SK-N-SH treated with all-trans-retinoic acid at 6 μM for 48 hours (cell line): Measurements from ENCODE around the gene GZMM.

Experiments
- ATAC-seq: fragments of 200-7000 bp; cut with Tn5 transposase; 3 replicates; pipeline ENCODE4 v1.9.1; 2020; ENCODE audit warnings: mild to moderate bottlenecking, moderate library complexity
- ARNTL ChIP-seq: fragments of 450-650 bp; formaldehyde crosslinking; IDR thresholded peaks from 2 replicates; pipeline ENCODE4 v1.5.0; 2020; ENCODE audit warnings: low read depth, mild to moderate bottlenecking, moderate library complexity, borderline replicate concordance
- BACH2 ChIP-seq: fragments of 250-450 bp; sonication (Bioruptor Pico); IDR thresholded peaks from 2 replicates; pipeline ENCODE4 v1.9.0; 2021; ENCODE audit warnings: mild to moderate bottlenecking, borderline replicate concordance
- CSDC2 ChIP-seq: fragments of 250-450 bp; sonication (Bioruptor Pico); IDR thresholded peaks from 2 replicates; pipeline ENCODE4 v1.5.0; 2020; ENCODE audit warnings: mild to moderate bottlenecking, moderate library complexity
- GLIS3 ChIP-seq: fragments of 250-450 bp; sonication (Bioruptor Pico); IDR thresholded peaks from 2 replicates; pipeline ENCODE4 v1.5.0; 2020; ENCODE audit warnings: mild to moderate bottlenecking, moderate library complexity
- ISL1 ChIP-seq: fragments of 250-450 bp; sonication (Bioruptor Pico); IDR thresholded peaks from 2 replicates; pipeline ENCODE4 v2.1.2; 2022; ENCODE audit warnings: mild to moderate bottlenecking, moderate library complexity
- PPARA ChIP-seq: fragments of 250-450 bp; sonication (Bioruptor Pico); IDR thresholded peaks from 2 replicates; pipeline ENCODE4 v1.5.0; 2020; ENCODE audit warnings: mild to moderate bottlenecking, borderline replicate concordance
- RARB ChIP-seq: fragments of 250-450 bp; sonication (Bioruptor Pico); IDR thresholded peaks from 2 replicates; pipeline ENCODE4 v1.8.0; 2021; ENCODE audit warnings: mild to moderate bottlenecking, moderate library complexity
- SNAI2 ChIP-seq: fragments of 250-450 bp; sonication (Bioruptor Pico); IDR thresholded peaks from 2 replicates; pipeline ENCODE4 v1.5.0; 2020; ENCODE audit warnings: mild to moderate bottlenecking, moderate library complexity
- TCF4 ChIP-seq: fragments of 250-450 bp; sonication (Bioruptor Pico); IDR thresholded peaks from 2 replicates; pipeline ENCODE4 v1.8.0; 2021; ENCODE audit warnings: mild to moderate bottlenecking, moderate library complexity, borderline replicate concordance
- TOX ChIP-seq: fragments of 250-450 bp; sonication (Bioruptor Pico); IDR thresholded peaks from 2 replicates; pipeline ENCODE4 v1.8.0; 2021; ENCODE audit warnings: mild to moderate bottlenecking, moderate library complexity, borderline replicate concordance
- ZC3H10 ChIP-seq: fragments of 250-450 bp; sonication (Bioruptor Pico); IDR thresholded peaks from 2 replicates; pipeline ENCODE4 v1.5.1; 2021; ENCODE audit warnings: mild to moderate bottlenecking, moderate library complexity
- ZFP3 ChIP-seq: fragments of 250-450 bp; sonication (Bioruptor Pico); IDR thresholded peaks from 2 replicates; pipeline ENCODE4 v1.5.0; 2020; ENCODE audit warnings: mild to moderate bottlenecking, moderate library complexity
- ZNF70 ChIP-seq: fragments of 450-650 bp; formaldehyde crosslinking; IDR thresholded peaks from 2 replicates; pipeline ENCODE4 v1.5.0; 2020; ENCODE audit warnings: mild to moderate bottlenecking, moderate library complexity
- TF ChIP-seq, protein P1 (sequence below): fragments of 250-450 bp; sonication (Bioruptor Pico); IDR thresholded peaks from 2 replicates; pipeline ENCODE4 v1.8.0; 2021; ENCODE audit warnings: low read depth, mild to moderate bottlenecking, moderate library complexity, borderline replicate concordance
- TF ChIP-seq, protein P2 (sequence below): fragments of 250-450 bp; sonication (Bioruptor Pico); IDR thresholded peaks from 2 replicates; pipeline ENCODE4 v1.5.1; 2020; ENCODE audit warnings: low read depth, mild to moderate bottlenecking, moderate library complexity
- TF ChIP-seq, protein P3 (sequence below): fragments of 250-450 bp; sonication (Bioruptor Pico); IDR thresholded peaks from 2 replicates; pipeline ENCODE4 v1.5.0; 2020; ENCODE audit warnings: mild to moderate bottlenecking, moderate library complexity
- TF ChIP-seq, protein P4 (sequence below): fragments of 250-450 bp; sonication (Bioruptor Pico); IDR thresholded peaks from 2 replicates; pipeline ENCODE4 v1.8.0; 2020; ENCODE audit warnings: mild to moderate bottlenecking, moderate library complexity, borderline replicate concordance

The GZMM gene

DNA sequence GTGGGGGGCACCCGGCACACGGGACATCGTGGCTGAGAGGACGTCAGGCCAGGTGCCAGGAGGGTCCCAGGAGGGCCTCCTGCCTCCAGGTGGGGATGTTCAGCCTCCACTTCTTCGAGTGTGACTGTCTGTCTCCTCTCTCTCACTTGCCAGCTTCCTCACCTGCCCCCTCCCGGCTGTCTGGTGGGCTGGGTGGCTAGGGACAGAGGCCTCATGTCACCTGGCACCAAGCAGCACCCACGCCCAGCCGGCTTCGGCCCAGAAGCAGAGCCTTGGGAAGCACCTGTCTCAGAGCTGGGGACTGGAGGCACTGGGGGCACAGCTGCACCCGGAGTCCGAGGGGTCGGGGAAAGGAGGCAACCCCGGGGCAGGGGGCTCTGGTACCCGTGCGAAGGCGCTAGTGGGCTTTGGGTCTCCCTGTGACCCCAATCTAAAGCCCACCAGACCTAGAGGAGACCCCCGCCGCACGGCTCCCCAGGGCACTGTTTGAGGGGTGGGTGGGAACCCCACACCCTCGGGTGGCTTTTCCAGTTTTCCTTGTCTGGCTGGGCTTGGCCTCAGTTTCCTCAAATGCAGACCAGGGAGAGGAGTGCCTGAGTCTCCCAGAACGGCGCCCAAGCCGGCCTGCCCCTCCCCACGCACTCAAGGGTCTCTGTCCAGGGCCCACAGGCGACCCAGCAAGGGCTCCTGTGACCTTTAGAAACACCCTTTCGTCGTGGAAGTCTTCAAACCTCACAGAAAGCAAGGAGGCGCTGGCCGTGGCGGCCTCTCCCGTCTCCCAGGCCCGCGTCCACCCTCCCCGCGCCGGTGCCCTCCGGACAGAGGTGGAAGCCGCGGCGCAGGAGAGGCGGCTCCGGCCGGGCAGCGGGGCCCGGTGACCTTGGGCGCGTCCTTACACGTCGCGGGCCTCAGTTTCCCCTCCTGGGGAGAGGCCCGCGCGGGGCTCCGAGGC is 45.2 kb downstream of the GZMM start:
- TF ChIP-seq, protein P1, sequence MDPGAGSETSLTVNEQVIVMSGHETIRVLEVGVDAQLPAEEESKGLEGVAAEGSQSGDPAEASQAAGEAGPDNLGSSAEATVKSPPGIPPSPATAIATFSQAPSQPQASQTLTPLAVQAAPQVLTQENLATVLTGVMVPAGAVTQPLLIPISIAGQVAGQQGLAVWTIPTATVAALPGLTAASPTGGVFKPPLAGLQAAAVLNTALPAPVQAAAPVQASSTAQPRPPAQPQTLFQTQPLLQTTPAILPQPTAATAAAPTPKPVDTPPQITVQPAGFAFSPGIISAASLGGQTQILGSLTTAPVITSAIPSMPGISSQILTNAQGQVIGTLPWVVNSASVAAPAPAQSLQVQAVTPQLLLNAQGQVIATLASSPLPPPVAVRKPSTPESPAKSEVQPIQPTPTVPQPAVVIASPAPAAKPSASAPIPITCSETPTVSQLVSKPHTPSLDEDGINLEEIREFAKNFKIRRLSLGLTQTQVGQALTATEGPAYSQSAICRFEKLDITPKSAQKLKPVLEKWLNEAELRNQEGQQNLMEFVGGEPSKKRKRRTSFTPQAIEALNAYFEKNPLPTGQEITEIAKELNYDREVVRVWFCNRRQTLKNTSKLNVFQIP (CRISPR knock-in tag): no peak
- TF ChIP-seq ZFP3 (CRISPR knock-in tag): no peak
- TF ChIP-seq, protein P2, sequence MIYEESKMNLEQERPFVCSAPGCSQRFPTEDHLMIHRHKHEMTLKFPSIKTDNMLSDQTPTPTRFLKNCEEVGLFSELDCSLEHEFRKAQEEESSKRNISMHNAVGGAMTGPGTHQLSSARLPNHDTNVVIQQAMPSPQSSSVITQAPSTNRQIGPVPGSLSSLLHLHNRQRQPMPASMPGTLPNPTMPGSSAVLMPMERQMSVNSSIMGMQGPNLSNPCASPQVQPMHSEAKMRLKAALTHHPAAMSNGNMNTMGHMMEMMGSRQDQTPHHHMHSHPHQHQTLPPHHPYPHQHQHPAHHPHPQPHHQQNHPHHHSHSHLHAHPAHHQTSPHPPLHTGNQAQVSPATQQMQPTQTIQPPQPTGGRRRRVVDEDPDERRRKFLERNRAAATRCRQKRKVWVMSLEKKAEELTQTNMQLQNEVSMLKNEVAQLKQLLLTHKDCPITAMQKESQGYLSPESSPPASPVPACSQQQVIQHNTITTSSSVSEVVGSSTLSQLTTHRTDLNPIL: no peak
- no peak for TF ChIP-seq CSDC2
- TF ChIP-seq ZC3H10: no peak
- no peak for TF ChIP-seq ZNF70 (CRISPR knock-in tag)
- TF ChIP-seq, protein P3, sequence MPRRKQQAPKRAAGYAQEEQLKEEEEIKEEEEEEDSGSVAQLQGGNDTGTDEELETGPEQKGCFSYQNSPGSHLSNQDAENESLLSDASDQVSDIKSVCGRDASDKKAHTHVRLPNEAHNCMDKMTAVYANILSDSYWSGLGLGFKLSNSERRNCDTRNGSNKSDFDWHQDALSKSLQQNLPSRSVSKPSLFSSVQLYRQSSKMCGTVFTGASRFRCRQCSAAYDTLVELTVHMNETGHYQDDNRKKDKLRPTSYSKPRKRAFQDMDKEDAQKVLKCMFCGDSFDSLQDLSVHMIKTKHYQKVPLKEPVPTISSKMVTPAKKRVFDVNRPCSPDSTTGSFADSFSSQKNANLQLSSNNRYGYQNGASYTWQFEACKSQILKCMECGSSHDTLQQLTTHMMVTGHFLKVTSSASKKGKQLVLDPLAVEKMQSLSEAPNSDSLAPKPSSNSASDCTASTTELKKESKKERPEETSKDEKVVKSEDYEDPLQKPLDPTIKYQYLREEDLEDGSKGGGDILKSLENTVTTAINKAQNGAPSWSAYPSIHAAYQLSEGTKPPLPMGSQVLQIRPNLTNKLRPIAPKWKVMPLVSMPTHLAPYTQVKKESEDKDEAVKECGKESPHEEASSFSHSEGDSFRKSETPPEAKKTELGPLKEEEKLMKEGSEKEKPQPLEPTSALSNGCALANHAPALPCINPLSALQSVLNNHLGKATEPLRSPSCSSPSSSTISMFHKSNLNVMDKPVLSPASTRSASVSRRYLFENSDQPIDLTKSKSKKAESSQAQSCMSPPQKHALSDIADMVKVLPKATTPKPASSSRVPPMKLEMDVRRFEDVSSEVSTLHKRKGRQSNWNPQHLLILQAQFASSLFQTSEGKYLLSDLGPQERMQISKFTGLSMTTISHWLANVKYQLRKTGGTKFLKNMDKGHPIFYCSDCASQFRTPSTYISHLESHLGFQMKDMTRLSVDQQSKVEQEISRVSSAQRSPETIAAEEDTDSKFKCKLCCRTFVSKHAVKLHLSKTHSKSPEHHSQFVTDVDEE (CRISPR knock-in tag): no peak
- no peak for TF ChIP-seq ISL1 (CRISPR knock-in tag)
- no peak for TF ChIP-seq TCF4 (CRISPR knock-in tag)
- no peak for TF ChIP-seq ARNTL (CRISPR knock-in tag)
- no peak for TF ChIP-seq GLIS3
- TF ChIP-seq BACH2: no peak
- peak; percentile 15; the same call in 2 of the 3 replicates for ATAC-seq

DNA sequence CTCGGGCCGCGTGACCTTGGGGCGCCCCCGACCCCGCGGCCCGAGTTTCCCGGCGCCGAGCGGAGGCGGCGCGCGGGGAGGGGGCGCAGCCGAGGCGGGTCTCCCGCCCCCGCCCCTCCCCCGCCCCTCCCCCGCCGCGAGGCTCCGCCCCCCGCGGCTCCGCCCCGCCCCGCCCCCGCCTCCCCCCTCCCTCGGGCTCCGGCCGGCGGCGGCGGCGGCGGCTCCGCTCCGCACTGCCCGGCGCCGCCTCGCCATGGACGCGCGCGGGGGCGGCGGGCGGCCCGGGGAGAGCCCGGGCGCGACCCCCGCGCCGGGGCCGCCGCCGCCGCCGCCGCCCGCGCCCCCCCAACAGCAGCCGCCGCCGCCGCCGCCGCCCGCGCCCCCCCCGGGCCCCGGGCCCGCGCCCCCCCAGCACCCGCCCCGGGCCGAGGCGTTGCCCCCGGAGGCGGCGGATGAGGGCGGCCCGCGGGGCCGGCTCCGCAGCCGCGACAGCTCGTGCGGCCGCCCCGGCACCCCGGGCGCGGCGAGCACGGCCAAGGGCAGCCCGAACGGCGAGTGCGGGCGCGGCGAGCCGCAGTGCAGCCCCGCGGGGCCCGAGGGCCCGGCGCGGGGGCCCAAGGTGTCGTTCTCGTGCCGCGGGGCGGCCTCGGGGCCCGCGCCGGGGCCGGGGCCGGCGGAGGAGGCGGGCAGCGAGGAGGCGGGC is 46.0 kb downstream of the GZMM start, which contains the start of gene HCN2:
HCN2 (plus strand) TSS at position 189 of the 703 bp plus-strand sequence; CDS start at position 254, 65 bp downstream.
- ATAC-seq: no peak
- TF ChIP-seq GLIS3 (no peak), SNAI2 (no peak), TOX (CRISPR knock-in tag) (no peak)
- TF ChIP-seq, protein P2: no peak
- TF ChIP-seq, all 23 proteins: peak for 0

DNA sequence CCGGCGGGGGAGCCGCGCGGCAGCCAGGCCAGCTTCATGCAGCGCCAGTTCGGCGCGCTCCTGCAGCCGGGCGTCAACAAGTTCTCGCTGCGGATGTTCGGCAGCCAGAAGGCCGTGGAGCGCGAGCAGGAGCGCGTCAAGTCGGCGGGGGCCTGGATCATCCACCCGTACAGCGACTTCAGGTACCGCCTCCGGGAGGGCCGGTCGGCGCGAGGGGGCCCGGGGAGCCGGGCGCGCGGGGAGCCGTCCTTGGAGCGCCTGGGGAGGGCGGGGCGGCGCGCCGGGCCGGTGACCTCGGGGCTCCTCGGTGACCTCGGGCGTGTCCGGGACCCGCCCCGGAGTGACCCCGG is 46.5 kb downstream of the GZMM start:
- ATAC-seq: no peak

DNA sequence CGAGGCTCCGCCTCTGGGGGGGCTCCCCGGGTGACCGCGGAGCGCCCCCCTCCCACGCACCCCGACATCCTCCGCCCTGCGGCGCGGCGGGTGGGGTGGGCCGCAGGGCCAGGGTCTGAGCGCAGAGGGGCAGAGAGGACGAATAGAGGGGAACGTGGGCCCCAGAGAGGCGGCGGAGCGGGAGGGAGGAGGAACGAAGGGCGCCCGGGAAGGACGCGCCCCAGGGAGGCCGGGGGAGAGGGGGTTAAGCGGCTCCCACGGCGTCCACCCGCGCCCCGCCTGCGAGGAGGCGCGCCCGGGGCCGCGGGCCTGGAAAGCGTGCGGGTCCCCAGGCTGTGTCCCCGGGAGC is 46.9 kb downstream of the GZMM start:
- ATAC-seq: no peak
- TF ChIP-seq, protein P4, sequence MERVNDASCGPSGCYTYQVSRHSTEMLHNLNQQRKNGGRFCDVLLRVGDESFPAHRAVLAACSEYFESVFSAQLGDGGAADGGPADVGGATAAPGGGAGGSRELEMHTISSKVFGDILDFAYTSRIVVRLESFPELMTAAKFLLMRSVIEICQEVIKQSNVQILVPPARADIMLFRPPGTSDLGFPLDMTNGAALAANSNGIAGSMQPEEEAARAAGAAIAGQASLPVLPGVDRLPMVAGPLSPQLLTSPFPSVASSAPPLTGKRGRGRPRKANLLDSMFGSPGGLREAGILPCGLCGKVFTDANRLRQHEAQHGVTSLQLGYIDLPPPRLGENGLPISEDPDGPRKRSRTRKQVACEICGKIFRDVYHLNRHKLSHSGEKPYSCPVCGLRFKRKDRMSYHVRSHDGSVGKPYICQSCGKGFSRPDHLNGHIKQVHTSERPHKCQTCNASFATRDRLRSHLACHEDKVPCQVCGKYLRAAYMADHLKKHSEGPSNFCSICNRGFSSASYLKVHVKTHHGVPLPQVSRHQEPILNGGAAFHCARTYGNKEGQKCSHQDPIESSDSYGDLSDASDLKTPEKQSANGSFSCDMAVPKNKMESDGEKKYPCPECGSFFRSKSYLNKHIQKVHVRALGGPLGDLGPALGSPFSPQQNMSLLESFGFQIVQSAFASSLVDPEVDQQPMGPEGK (CRISPR knock-in tag): no peak
- TF ChIP-seq RARB: no peak
- TF ChIP-seq ISL1 (CRISPR knock-in tag): no peak
- TF ChIP-seq, protein P2: no peak

More for the DNA sequence above, 46.5 kb downstream of the GZMM start:
- TF ChIP-seq ZFP3 (CRISPR knock-in tag): peak; percentile 82; the same call in 1 of the 2 replicates
- TF ChIP-seq SNAI2: no peak
- no peak for TF ChIP-seq PPARA (CRISPR knock-in tag)
